Neuronal stem cell (in vitro differentiated cells): ENCODE results near the gene NECTIN3.

ENCODE experiments used
- DNase-seq: peaks from one replicate; pipeline ENCODE4 v3.0.0-alpha.2; 2013; ENCODE audit warnings: low spot score
- H2AFZ ChIP-seq: one replicate; pipeline ENCODE4 v1.6.1; 2013; ENCODE audit warnings: mild to moderate bottlenecking, low read length, inconsistent platforms
- H2AK5ac ChIP-seq: 2 replicates; pipeline ENCODE4 v1.6.1; 2013; ENCODE audit warnings: low read depth, mild to moderate bottlenecking, inconsistent platforms, low read length, moderate library complexity, mixed read lengths
- H2BK120ac ChIP-seq: 2 replicates; pipeline ENCODE4 v1.6.1; 2013; ENCODE audit warnings: low read depth, mild to moderate bottlenecking, inconsistent platforms, low read length, moderate library complexity, mixed read lengths
- H2BK12ac ChIP-seq: one replicate; pipeline ENCODE4 v1.6.1; 2013; ENCODE audit warnings: low read length, inconsistent platforms
- H2BK15ac ChIP-seq: 2 replicates; pipeline ENCODE4 v1.6.1; 2013; ENCODE audit warnings: mild to moderate bottlenecking, low read length, inconsistent platforms, mixed read lengths
- H2BK5ac ChIP-seq: one replicate; pipeline ENCODE4 v1.6.1; 2013; ENCODE audit warnings: inconsistent platforms, mild to moderate bottlenecking, low read length, moderate library complexity
- H3K14ac ChIP-seq: one replicate; pipeline ENCODE4 v1.6.1; 2013; ENCODE audit warnings: low read length, inconsistent platforms
- H3K18ac ChIP-seq: 2 replicates; pipeline ENCODE4 v1.6.1; 2013; ENCODE audit warnings: low read length, inconsistent platforms
- H3K23ac ChIP-seq: 2 replicates; pipeline ENCODE4 v1.6.1; 2013; ENCODE audit warnings: low read depth, mild to moderate bottlenecking, mixed read lengths, low read length, inconsistent platforms; ENCODE audit not compliant: poor library complexity
- H3K27ac ChIP-seq: replicated peaks from 3 replicates; pipeline ENCODE4 v1.5.1; 2013; ENCODE audit warnings: low read length, inconsistent platforms
- H3K27me3 ChIP-seq, 3 experiments: 2 replicates each; pipeline ENCODE4 v1.6.1; 2013; ENCODE audit warnings: low read length in 3 of 3, mild to moderate bottlenecking in 2 of 3, inconsistent platforms in 1 of 3, low read depth in 1 of 3, mixed read lengths in 1 of 3, moderate library complexity in 1 of 3; ENCODE audit not compliant: control insufficient read depth in 3 of 3, insufficient read depth in 3 of 3
- H3K36me3 ChIP-seq, 2 donors: replicated peaks in 1 of 2; 2 replicates each; pipeline ENCODE4 v1.6.1; 2013; ENCODE audit warnings: low read length in 2 of 2; ENCODE audit not compliant: control insufficient read depth in 2 of 2, insufficient read depth in 2 of 2
- H3K4ac ChIP-seq: 2 replicates; pipeline ENCODE4 v1.6.1; 2013; ENCODE audit warnings: inconsistent platforms, mild to moderate bottlenecking, low read length, moderate library complexity
- H3K4me1 ChIP-seq, 2 donors: 1 replicate in 1 of 2; 2 replicates in 1 of 2; pipeline ENCODE4 v1.6.1; 2013; ENCODE audit warnings: low read length in 2 of 2, low read depth in 1 of 2; ENCODE audit not compliant: control insufficient read depth in 2 of 2, insufficient read depth in 1 of 2
- H3K4me2 ChIP-seq: one replicate; pipeline ENCODE4 v1.6.1; 2013; ENCODE audit warnings: mild to moderate bottlenecking, low read length, inconsistent platforms; ENCODE audit not compliant: insufficient read depth, poor library complexity, severe bottlenecking
- H3K4me3 ChIP-seq, 2 donors: 2 replicates each; pipeline ENCODE4 v1.5.1; 2013; ENCODE audit warnings: low read length in 2 of 2, mild to moderate bottlenecking in 2 of 2, inconsistent platforms in 1 of 2, moderate library complexity in 1 of 2
- H3K79me1 ChIP-seq: one replicate; pipeline ENCODE4 v1.6.1; 2013; ENCODE audit warnings: low read depth, mild to moderate bottlenecking, inconsistent platforms, low read length, moderate library complexity
- H3K9ac ChIP-seq: one replicate; pipeline ENCODE4 v1.6.1; 2013; ENCODE audit warnings: mild to moderate bottlenecking, low read depth, low read length, inconsistent platforms; ENCODE audit not compliant: poor library complexity
- H3K9me3 ChIP-seq, 2 donors: replicated peaks in 1 of 2; 2 replicates each; pipeline versions ENCODE3 to v1.6.1; 2013; ENCODE audit warnings: low read length in 2 of 2, mild to moderate bottlenecking in 2 of 2, inconsistent platforms in 1 of 2, low read depth in 1 of 2, mixed read lengths in 1 of 2, moderate library complexity in 1 of 2; ENCODE audit not compliant: control insufficient read depth in 2 of 2, insufficient read depth in 1 of 2
- H4K8ac ChIP-seq: one replicate; pipeline ENCODE4 v1.6.1; 2013; ENCODE audit warnings: low read depth, mild to moderate bottlenecking, inconsistent platforms, low read length, moderate library complexity
- H4K91ac ChIP-seq: one replicate; pipeline ENCODE4 v1.6.1; 2013; ENCODE audit warnings: low read length, low read depth, mild to moderate bottlenecking, inconsistent platforms; ENCODE audit not compliant: poor library complexity
- WGBS, 2 donors: extraction: QIAGEN DNeasy Blood & Tissue Kit; methylation state at CpG; one replicate each; pipeline ENCODE4 v1.1.7; 2013; ENCODE audit warnings: missing lambda C conversion rate in 2 of 2, mixed read lengths in 1 of 2; ENCODE audit not compliant: insufficient read length in 2 of 2, insufficient replicate concordance in 1 of 2; ENCODE audit errors: extremely low coverage in 2 of 2; 5-methylcytosine and 5-hydroxymethylcytosine counted together

The NECTIN3 gene

DNA sequence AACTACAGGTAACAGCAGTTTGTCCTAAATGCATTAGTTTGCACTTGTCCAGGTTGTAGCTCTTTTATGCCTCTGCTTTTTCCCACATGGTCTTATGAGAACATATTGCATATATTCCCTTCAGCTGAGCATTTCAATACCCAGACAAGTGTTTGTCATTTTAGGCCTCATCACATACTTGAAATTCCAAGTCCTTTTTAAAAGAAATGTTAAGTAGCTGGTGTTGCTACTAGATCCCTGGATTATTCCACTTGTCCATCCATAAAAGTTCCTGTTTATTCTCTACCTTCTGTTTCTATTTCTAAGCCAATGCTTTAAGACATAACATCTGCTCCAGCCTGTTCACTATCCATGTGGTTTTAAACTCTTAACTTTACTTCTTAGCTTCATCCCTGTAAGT lies 128.4 kb downstream of the NECTIN3 start:
- peaks cover 2 to 4% of the 10 kb centered on the region in 2 donors for H3K4me1 ChIP-seq
- no peak overlapping the region for H3K9ac ChIP-seq
- no peak overlapping the region for H2BK15ac ChIP-seq
- H3K4ac ChIP-seq: no peak overlapping the region
- H3K23ac ChIP-seq: no peak overlapping the region
- no peak overlapping the region for H2BK12ac ChIP-seq
- no peak overlapping the region for H3K18ac ChIP-seq
- no peak overlapping the region for H3K4me2 ChIP-seq
- peaks cover 0 to 27% of the 10 kb centered on the region in 2 donors for H3K36me3 ChIP-seq
- no peak overlapping the region for H4K91ac ChIP-seq
- no peak overlapping the region for H2AK5ac ChIP-seq
- DNase-seq: no peak
- no peak overlapping the region for H4K8ac ChIP-seq
- no peak overlapping the region for H3K14ac ChIP-seq
- H3K4me3 ChIP-seq: no peak overlapping the region
- no peak overlapping the region for H3K27ac ChIP-seq
- no peak overlapping the region for H2BK5ac ChIP-seq
- H3K27me3 ChIP-seq: no peaks in the 10 kb centered on the region
- H2BK120ac ChIP-seq: no peak overlapping the region
- no peaks in the 10 kb centered on the region for H3K79me1 ChIP-seq
- H3K9me3 ChIP-seq: no peaks in the 10 kb centered on the region
- no peak overlapping the region for H2AFZ ChIP-seq

DNA sequence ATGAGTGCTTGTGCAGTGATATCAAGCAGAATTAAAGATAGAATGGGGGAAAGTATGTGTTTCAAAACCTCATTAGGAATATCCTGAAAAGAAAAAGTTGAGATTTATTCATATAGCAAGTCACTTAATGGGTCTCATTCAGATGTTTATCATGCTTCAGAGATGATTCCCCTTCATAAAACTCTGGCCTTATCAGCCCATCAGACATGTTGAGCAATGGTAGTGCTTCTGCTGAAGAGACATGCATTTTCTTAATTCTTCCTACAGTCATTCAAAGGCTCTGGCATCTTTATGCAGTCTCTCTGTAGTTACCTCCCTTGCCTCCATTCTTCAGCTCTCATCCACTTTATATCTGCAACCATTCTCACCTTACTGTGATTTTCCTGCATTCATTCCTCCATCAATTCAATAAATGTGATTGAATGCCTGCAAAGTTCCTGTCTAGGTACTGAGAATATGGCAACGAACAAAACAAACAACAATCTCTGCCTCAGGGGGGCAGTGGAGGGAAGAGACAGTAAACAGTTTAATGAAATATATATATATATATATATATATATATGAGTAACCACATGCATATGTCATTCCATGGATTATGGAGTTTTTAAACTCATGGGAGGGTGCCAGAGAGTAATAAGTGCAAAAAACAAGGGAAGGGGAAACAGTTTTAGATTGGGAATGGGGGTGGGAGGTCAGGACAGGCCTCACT lies 138.5 kb downstream of the NECTIN3 start:
- no peak overlapping the region for H3K27ac ChIP-seq
- H2AFZ ChIP-seq: no peak overlapping the region
- H3K4me3 ChIP-seq: no peak overlapping the region
- H2BK5ac ChIP-seq: no peak overlapping the region
- H3K4me1 ChIP-seq: peaks cover 0 to 4% of the 10 kb centered on the region in 2 donors
- no peak overlapping the region for H3K14ac ChIP-seq
- no peak overlapping the region for H3K4ac ChIP-seq
- no peak overlapping the region for H3K9ac ChIP-seq
- no peak for DNase-seq
- no peak overlapping the region for H3K4me2 ChIP-seq
- H3K79me1 ChIP-seq: no peaks in the 10 kb centered on the region
- H4K8ac ChIP-seq: no peak overlapping the region
- H3K9me3 ChIP-seq: no peaks in the 10 kb centered on the region
- H3K36me3 ChIP-seq: no peaks in the 10 kb centered on the region
- H3K23ac ChIP-seq: no peak overlapping the region
- no peak overlapping the region for H2BK15ac ChIP-seq
- WGBS, 2 donors: no CpG with 5 or more reads among the region's 1 CpG
- H3K18ac ChIP-seq: no peak overlapping the region
- peaks cover 0 to 2% (median 0%) of the 10 kb centered on the region in 3 experiments for H3K27me3 ChIP-seq
- no peak overlapping the region for H2BK12ac ChIP-seq
- H2AK5ac ChIP-seq: no peak overlapping the region
- no peak overlapping the region for H2BK120ac ChIP-seq
- no peak overlapping the region for H4K91ac ChIP-seq

DNA sequence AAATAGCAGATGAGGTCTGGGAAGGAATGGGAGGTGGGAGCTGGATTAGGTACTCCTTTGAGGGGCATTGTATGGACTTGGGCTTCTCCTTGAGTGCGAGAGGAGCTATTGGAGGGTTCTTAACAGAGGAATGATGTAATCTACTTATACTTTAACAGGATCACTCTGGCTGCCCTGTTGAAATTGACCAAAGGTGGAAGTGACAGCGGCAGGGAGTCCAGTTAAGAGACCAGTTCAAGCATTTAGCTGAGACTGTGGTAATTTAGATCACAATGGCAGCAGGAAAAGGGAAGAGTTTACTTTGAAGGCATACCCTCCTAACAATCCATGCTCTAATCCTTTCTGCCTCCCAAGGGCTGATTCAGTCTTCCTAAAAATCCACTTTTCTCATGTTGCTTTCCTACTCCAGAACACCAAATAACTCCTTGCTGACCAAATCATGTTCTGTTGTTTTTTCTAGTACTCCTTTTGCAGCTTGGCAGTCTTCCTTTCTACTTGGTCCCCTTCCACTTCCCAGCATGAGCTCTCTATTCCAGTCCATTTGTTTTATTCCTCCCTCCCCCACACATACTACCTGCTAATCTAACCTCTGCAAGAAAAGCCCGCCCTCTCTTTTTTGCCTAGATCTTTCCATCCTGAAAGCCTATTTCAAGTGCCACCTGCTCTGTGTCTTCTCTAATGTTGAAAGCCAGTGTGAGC lies 139.4 kb downstream of the NECTIN3 start:
- Histone ChIP-seq H3K36me3 (no peaks in the 10 kb centered on the region), H4K8ac (no peak overlapping the region), H3K23ac (no peak overlapping the region), H4K91ac (no peak overlapping the region), H3K4ac (no peak overlapping the region), H3K9ac (no peak overlapping the region), H2BK15ac (no peak overlapping the region), H2BK12ac (no peak overlapping the region), H2BK5ac (no peak overlapping the region), H3K27ac (no peak overlapping the region), H3K4me1 (peaks cover 0 to 4% of the 10 kb centered on the region in 2 donors), H3K27me3 (peaks cover 0 to 2% (median 0%) of the 10 kb centered on the region in 3 experiments), H3K79me1 (no peaks in the 10 kb centered on the region), H2AK5ac (no peak overlapping the region), H2BK120ac (no peak overlapping the region), H3K4me3 (no peak overlapping the region), H3K18ac (no peak overlapping the region), H3K4me2 (no peak overlapping the region), H3K9me3 (peaks cover 0 to 1% of the 10 kb centered on the region in 2 donors), H3K14ac (no peak overlapping the region), H2AFZ (no peak overlapping the region)
- no peak for DNase-seq
- no CpG with 5 or more reads among the region's 3 CpGs for whole genome bisulfite sequencing, 2 donors

DNA sequence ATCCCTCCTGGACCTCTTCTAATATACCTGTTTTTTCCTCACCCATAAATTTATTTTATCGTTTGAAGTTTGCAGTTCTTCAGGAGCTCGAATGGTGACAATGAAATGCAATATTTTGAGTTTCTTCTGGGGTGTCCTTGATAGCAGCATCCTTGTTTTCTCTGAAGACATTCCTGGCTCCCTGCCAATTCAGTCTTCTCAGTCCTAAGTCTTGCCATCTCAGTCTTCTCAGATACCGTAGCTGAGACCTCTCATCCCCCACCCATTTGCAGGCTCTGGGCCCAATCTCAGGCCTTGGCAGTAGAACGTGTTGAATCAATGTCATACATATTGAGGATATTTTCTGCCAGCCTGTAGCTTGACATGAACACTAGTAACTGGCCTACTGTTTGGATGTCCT lies 140.9 kb downstream of the NECTIN3 start:
- peaks cover 0 to 1% of the 10 kb centered on the region in 2 donors for H3K9me3 ChIP-seq
- H4K8ac ChIP-seq: no peak overlapping the region
- H2AK5ac ChIP-seq: no peak overlapping the region
- DNase-seq: no peak
- H2BK120ac ChIP-seq: no peak overlapping the region
- no peak overlapping the region for H4K91ac ChIP-seq
- H3K4me2 ChIP-seq: no peak overlapping the region
- no peak overlapping the region for H2AFZ ChIP-seq
- no peak overlapping the region for H2BK5ac ChIP-seq
- no peak overlapping the region for H3K14ac ChIP-seq
- no peaks in the 10 kb centered on the region for H3K79me1 ChIP-seq
- H3K9ac ChIP-seq: no peak overlapping the region
- H3K27ac ChIP-seq: no peak overlapping the region
- H3K4ac ChIP-seq: no peak overlapping the region
- no peak overlapping the region for H3K18ac ChIP-seq
- no peaks in the 10 kb centered on the region for H3K36me3 ChIP-seq
- H3K23ac ChIP-seq: no peak overlapping the region
- no peak overlapping the region for H3K4me3 ChIP-seq
- WGBS, 2 donors: no CpG with 5 or more reads among the region's 4 CpGs
- H3K4me1 ChIP-seq: peaks cover 0 to 4% of the 10 kb centered on the region in 2 donors
- no peak overlapping the region for H2BK12ac ChIP-seq
- no peak overlapping the region for H2BK15ac ChIP-seq
- peaks cover 0 to 2% (median 0%) of the 10 kb centered on the region in 3 experiments for H3K27me3 ChIP-seq
